ENCODE data around the gene SPG7. TPM values are rescaled to one million over a fixed set of nuclear protein-coding genes. Genes with fewer than 3 reads are reported as not detected.

SPG7 gene
- total RNA-seq, 1 experiment from 2014 or later = 118 TPM

- ChIA-PET CTCF (interaction anchor here (0.6 kb wide), 1 partner anchor 196 kb away, joined by 3 read pairs; no protein-coding TSS in a partner anchor), POLR2A (no interaction called here)
- H3K4me1 ChIP-seq (ENCODE audit: control insufficient read depth, insufficient read depth, low read length) = peaks cover 23% of the 10 kb centered on the region
- no peaks in the 10 kb centered on the region for H3K27me3 ChIP-seq (ENCODE audit: control insufficient read depth, insufficient read depth, low read length)
- no peaks in the 10 kb centered on the region for H3K9me3 ChIP-seq (ENCODE audit: control insufficient read depth, insufficient read depth, low read depth, low read length)
- in situ Hi-C loops (cut with HindIII; ENCODE audit: low pct_unique_long_range_greater_than_20kb, low sequenced_read_pairs) (no loop called here), intact Hi-C loops (cut with micrococcal nuclease; ENCODE audit: unreplicated experiment) (no loop called here)
- H3K27ac ChIP-seq (ENCODE audit: low read length) = no peak overlapping the region
- no peak for TF ChIP-seq SIN3A (IDR thresholded peaks at IDR 0.05; ENCODE audit: borderline replicate concordance, insufficient read depth, low read depth, low read length)
- TF ChIP-seq CTCF (IDR thresholded peaks at IDR 0.05) = no peak
- no peak for TF ChIP-seq REST (IDR thresholded peaks at IDR 0.05; ENCODE audit: insufficient read depth in 1 of 2, low read depth in 2 of 2, low read length in 1 of 2)
- TF ChIP-seq TCF7L2 (IDR thresholded peaks at IDR 0.05; ENCODE audit: low read depth, low read length) = no peak
- no peak for TF ChIP-seq POLR2AphosphoS5 (IDR thresholded peaks at IDR 0.05; ENCODE audit: low read depth, low read length)
- H3K36me3 ChIP-seq (ENCODE audit: control insufficient read depth, insufficient read depth, low read length) = no peaks in the 10 kb centered on the region
- ATAC-seq (no peak), DNase-seq (ENCODE audit: low read depth, low spot score) (no peak)
- no TSS peak for BruUV-seq (replicated peaks)
- H3K4me3 ChIP-seq (ENCODE audit: low read depth in 2 of 2, low read length in 2 of 2) = no peak overlapping the region
Observed at GRCh38 chr16:89466920-89467319, 41.3 kb upstream of the SPG7 start.

- ChIA-PET CTCF (no interaction called here), POLR2A (no interaction called here)
- DNase-seq (ENCODE audit: low read depth, low spot score) (no peak), ATAC-seq (no peak)
- H3K27ac ChIP-seq (ENCODE audit: low read length) = no peak overlapping the region
- H3K27me3 ChIP-seq (ENCODE audit: control insufficient read depth, insufficient read depth, low read length) = no peaks in the 10 kb centered on the region
- no peak overlapping the region for H3K4me3 ChIP-seq (ENCODE audit: low read depth in 2 of 2, low read length in 2 of 2)
- intact Hi-C loops (cut with micrococcal nuclease; ENCODE audit: unreplicated experiment) (no loop called here), in situ Hi-C loops (cut with HindIII; ENCODE audit: low pct_unique_long_range_greater_than_20kb, low sequenced_read_pairs) (no loop called here)
- peaks cover 27% of the 10 kb centered on the region for H3K4me1 ChIP-seq (ENCODE audit: control insufficient read depth, insufficient read depth, low read length)
- no TSS peak for BruUV-seq (replicated peaks)
- H3K36me3 ChIP-seq (ENCODE audit: control insufficient read depth, insufficient read depth, low read length) = no peaks in the 10 kb centered on the region
- no peaks in the 10 kb centered on the region for H3K9me3 ChIP-seq (ENCODE audit: control insufficient read depth, insufficient read depth, low read depth, low read length)
- TF ChIP-seq REST (IDR thresholded peaks at IDR 0.05; ENCODE audit: insufficient read depth in 1 of 2, low read depth in 2 of 2, low read length in 1 of 2) (no peak), POLR2AphosphoS5 (IDR thresholded peaks at IDR 0.05; ENCODE audit: low read depth, low read length) (no peak)
Observed at GRCh38 chr16:89467382-89467781, 40.8 kb upstream of the SPG7 start.
